ENCODE measurements around the gene PATJ. TPM values are rescaled to one million over a fixed set of nuclear protein-coding genes. Genes with fewer than 3 reads are reported as not detected.
"Not testable (repeated sequence)": the region's sequence is repeated elsewhere in the genome, so short reads cannot be mapped to it uniquely, and the experiment has no call there.

PATJ gene
- total RNA-seq, 1 donor from 2014 or later, result 126 TPM

GRCh38 chr1:61931587-61932279, 189.5 kb downstream of the PATJ start:
- Mint-ChIP-seq H3K4me3 (ENCODE audit: low read depth) (no peak overlapping the region), H3K36me3 (ENCODE audit: insufficient read depth) (peaks cover 16% of the 10 kb centered on the region), H3K27ac (no peak overlapping the region), H3K4me1 (ENCODE audit: low read depth) (no peaks in the 10 kb centered on the region), H3K9me3 (ENCODE audit: low read depth) (no peaks in the 10 kb centered on the region), H3K27me3 (no peaks in the 10 kb centered on the region)
- no peak for TF ChIP-seq CTCF (IDR thresholded peaks at IDR 0.05; ENCODE audit: unreplicated experiment)
- no peak for DNase-seq (ENCODE audit: low spot score, unreplicated experiment)

- no peak for DNase-seq (ENCODE audit: low spot score, unreplicated experiment)
- no peaks in the 10 kb centered on the region for H3K27me3 Mint-ChIP-seq
- no peak for TF ChIP-seq CTCF (IDR thresholded peaks at IDR 0.05; ENCODE audit: unreplicated experiment)
- H3K4me3 Mint-ChIP-seq (ENCODE audit: low read depth), result no peak overlapping the region
- peaks cover 15% of the 10 kb centered on the region for H3K36me3 Mint-ChIP-seq (ENCODE audit: insufficient read depth)
- no peak overlapping the region for H3K27ac Mint-ChIP-seq
- no peaks in the 10 kb centered on the region for H3K9me3 Mint-ChIP-seq (ENCODE audit: low read depth)
- H3K4me1 Mint-ChIP-seq (ENCODE audit: low read depth), result no peaks in the 10 kb centered on the region
These were observed 193.2 kb downstream of the PATJ start for GRCh38 chr1:61935516-61935915.

GRCh38 chr1:61936839-61937238, 194.6 kb downstream of the PATJ start:
- Mint-ChIP-seq H3K27ac (no peak overlapping the region), H3K4me1 (ENCODE audit: low read depth) (peaks cover 2% of the 10 kb centered on the region), H3K36me3 (ENCODE audit: insufficient read depth) (peaks cover 19% of the 10 kb centered on the region), H3K9me3 (ENCODE audit: low read depth) (no peaks in the 10 kb centered on the region), H3K4me3 (ENCODE audit: low read depth) (no peak overlapping the region), H3K27me3 (no peaks in the 10 kb centered on the region)
- no peak for TF ChIP-seq CTCF (IDR thresholded peaks at IDR 0.05; ENCODE audit: unreplicated experiment)
- DNase-seq (ENCODE audit: low spot score, unreplicated experiment), result no peak

- peaks cover 43% of the 10 kb centered on the region for H3K36me3 Mint-ChIP-seq (ENCODE audit: insufficient read depth)
- H3K9me3 Mint-ChIP-seq (ENCODE audit: low read depth), result peaks cover 12% of the 10 kb centered on the region
- H3K4me3 Mint-ChIP-seq (ENCODE audit: low read depth), result no peak overlapping the region
- H3K27me3 Mint-ChIP-seq, result no peaks in the 10 kb centered on the region
- no peak overlapping the region for H3K27ac Mint-ChIP-seq
- H3K4me1 Mint-ChIP-seq (ENCODE audit: low read depth), result peaks cover 4% of the 10 kb centered on the region
- TF ChIP-seq CTCF (IDR thresholded peaks at IDR 0.05; ENCODE audit: unreplicated experiment), result no peak
- DNase-seq (ENCODE audit: low spot score, unreplicated experiment), result no peak
These were observed 199.5 kb downstream of the PATJ start for GRCh38 chr1:61941794-61942193.

- peaks cover 12% of the 10 kb centered on the region for H3K9me3 Mint-ChIP-seq (ENCODE audit: low read depth)
- H3K4me3 Mint-ChIP-seq (ENCODE audit: low read depth), result no peak overlapping the region
- TF ChIP-seq CTCF (IDR thresholded peaks at IDR 0.05; ENCODE audit: unreplicated experiment), result no peak
- no peaks in the 10 kb centered on the region for H3K27me3 Mint-ChIP-seq
- DNase-seq (ENCODE audit: low spot score, unreplicated experiment), result no peak
- peaks cover 4% of the 10 kb centered on the region for H3K4me1 Mint-ChIP-seq (ENCODE audit: low read depth)
- no peak overlapping the region for H3K27ac Mint-ChIP-seq
- peaks cover 47% of the 10 kb centered on the region for H3K36me3 Mint-ChIP-seq (ENCODE audit: insufficient read depth)
These were observed 200.6 kb downstream of the PATJ start for GRCh38 chr1:61942856-61943255.

- H3K4me3 Mint-ChIP-seq (ENCODE audit: low read depth); DNase-seq (ENCODE audit: low spot score, unreplicated experiment); H3K27ac Mint-ChIP-seq; H3K27me3 Mint-ChIP-seq; H3K4me1 Mint-ChIP-seq (ENCODE audit: low read depth): not testable (repeated sequence)
- Mint-ChIP-seq H3K36me3 (ENCODE audit: insufficient read depth) (peaks cover 27% of the 10 kb centered on the region), H3K9me3 (ENCODE audit: low read depth) (peaks cover 12% of the 10 kb centered on the region)
These were observed 206.4 kb downstream of the PATJ start for GRCh38 chr1:61948685-61949084.
